Tibial artery (tissue), 4 donors: ENCODE results near the gene FBXL17.

Experiments used
- DNase-seq, 2 donors: peaks; one replicate each; pipeline ENCODE4 v3.0.0-alpha.2; 2019
- H3K27ac ChIP-seq, 2 donors: fragments of 200-600 bp; sonication (generic) in 1 of 2; 1 replicate in 1 of 2; 2 replicates in 1 of 2; pipeline ENCODE4 v1.5.1; 2018 to 2019; ENCODE audit warnings: mild to moderate bottlenecking in 1 of 2
- H3K27me3 ChIP-seq, 2 donors: fragments of 200-600 bp; sonication (generic) in 1 of 2; one replicate each; pipeline versions ENCODE4 v1.5.1 to v1.6.0; 2016 to 2019
- H3K36me3 ChIP-seq, 3 donors: fragments of 200-600 bp; sonication (generic) in 2 of 3; one replicate each; pipeline ENCODE4 v1.5.1; 2016 to 2019; ENCODE audit warnings: mild to moderate bottlenecking in 2 of 3
- H3K4me1 ChIP-seq, 4 donors: fragments of 200-600 bp; sonication (generic) in 2 of 4; 1 replicate in 3 of 4; 2 replicates in 1 of 4; pipeline ENCODE4 v1.5.1; 2016 to 2019
- H3K4me3 ChIP-seq, 2 donors: fragments of 200-600 bp; sonication (generic) in 1 of 2; 1 replicate in 1 of 2; 2 replicates in 1 of 2; pipeline ENCODE4 v1.5.1; 2018 to 2019; ENCODE audit warnings: mild to moderate bottlenecking in 2 of 2
- H3K9me3 ChIP-seq, 3 donors: fragments of 200-600 bp; sonication (generic) in 1 of 3; one replicate each; pipeline ENCODE4 v1.5.1; 2016 to 2019
- intact Hi-C: fragments of 100-400 bp; cut with DNase I; formaldehyde crosslinking; loops from one replicate; pipeline ENCODE4 v1.15.0; 2023; ENCODE audit warnings: low total_unique reads
- TF ChIP-seq, protein P1 (sequence below), 2 experiments: fragments of 200-600 bp in 1 of 2; fragments of 450-650 bp in 1 of 2; IDR thresholded peaks; one replicate each; pipeline ENCODE4 v1.5.1; 2017 to 2019; ENCODE audit warnings: antibody characterized with exemption in 2 of 2, mild to moderate bottlenecking in 1 of 2, moderate library complexity in 1 of 2

FBXL17 gene

DNA sequence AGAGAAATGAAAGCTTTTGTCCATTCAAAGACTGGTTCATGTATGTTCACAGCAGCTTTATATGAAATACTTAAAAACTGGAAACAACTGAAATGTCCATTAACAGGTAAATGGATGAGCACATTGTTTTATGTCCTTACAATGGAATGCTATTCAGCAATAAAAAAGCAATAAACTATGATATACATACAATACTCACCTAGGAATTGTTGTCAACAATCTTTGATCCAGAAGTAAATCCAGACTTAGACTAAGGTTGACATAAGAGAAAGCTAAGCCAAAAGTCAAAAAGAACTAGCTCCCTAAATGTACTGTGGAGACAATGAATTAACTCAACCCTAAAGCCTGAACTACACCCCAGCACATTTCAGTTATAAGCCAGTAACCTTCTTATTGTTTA is 54.9 kb downstream of the FBXL17 start:
- no peak overlapping the region for H3K4me3 ChIP-seq
- H3K9me3 ChIP-seq: no peaks in the 10 kb centered on the region
- peaks cover 0 to 1% (median 0%) of the 10 kb centered on the region in 4 donors for H3K4me1 ChIP-seq
- H3K27ac ChIP-seq: no peak overlapping the region
- DNase-seq: no peak
- TF ChIP-seq, protein P1, sequence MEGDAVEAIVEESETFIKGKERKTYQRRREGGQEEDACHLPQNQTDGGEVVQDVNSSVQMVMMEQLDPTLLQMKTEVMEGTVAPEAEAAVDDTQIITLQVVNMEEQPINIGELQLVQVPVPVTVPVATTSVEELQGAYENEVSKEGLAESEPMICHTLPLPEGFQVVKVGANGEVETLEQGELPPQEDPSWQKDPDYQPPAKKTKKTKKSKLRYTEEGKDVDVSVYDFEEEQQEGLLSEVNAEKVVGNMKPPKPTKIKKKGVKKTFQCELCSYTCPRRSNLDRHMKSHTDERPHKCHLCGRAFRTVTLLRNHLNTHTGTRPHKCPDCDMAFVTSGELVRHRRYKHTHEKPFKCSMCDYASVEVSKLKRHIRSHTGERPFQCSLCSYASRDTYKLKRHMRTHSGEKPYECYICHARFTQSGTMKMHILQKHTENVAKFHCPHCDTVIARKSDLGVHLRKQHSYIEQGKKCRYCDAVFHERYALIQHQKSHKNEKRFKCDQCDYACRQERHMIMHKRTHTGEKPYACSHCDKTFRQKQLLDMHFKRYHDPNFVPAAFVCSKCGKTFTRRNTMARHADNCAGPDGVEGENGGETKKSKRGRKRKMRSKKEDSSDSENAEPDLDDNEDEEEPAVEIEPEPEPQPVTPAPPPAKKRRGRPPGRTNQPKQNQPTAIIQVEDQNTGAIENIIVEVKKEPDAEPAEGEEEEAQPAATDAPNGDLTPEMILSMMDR (IDR thresholded peaks at IDR 0.05): no peak
- H3K36me3 ChIP-seq: no peaks in the 10 kb centered on the region
- intact Hi-C loops: no loop called here
- H3K27me3 ChIP-seq: no peaks in the 10 kb centered on the region

GRCh38 chr5:108324886-108325285 is 57.0 kb downstream of the FBXL17 start:
- H3K4me3 ChIP-seq: no peak overlapping the region
- intact Hi-C loops: no loop called here
- H3K9me3 ChIP-seq: no peaks in the 10 kb centered on the region
- H3K27ac ChIP-seq: no peak overlapping the region
- peaks cover 0 to 13% (median 0%) of the 10 kb centered on the region in 4 donors for H3K4me1 ChIP-seq
- TF ChIP-seq, protein P1 (IDR thresholded peaks at IDR 0.05): no peak
- no peak for DNase-seq
- no peaks in the 10 kb centered on the region for H3K27me3 ChIP-seq
- no peaks in the 10 kb centered on the region for H3K36me3 ChIP-seq

DNA sequence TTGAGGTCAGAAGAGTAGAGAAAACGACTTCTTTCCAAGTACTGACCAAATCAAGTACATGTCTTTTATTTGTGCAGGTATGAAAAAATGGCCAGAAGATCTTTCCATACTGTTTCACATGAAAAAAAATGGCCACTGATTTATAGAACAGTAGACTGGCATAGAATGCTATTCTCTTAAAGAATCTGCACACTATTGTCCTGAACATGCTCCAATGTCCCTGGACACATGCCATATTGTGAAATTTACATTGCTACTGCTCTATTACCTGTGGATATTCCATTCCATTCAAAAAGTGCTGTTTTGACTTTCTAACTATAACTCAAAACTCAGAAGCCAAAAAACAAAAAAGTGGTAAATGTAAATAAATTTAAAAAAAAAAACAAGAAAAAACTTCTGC is 60.6 kb downstream of the FBXL17 start:
- no peak for DNase-seq
- intact Hi-C loops: no loop called here
- TF ChIP-seq, protein P1 (IDR thresholded peaks at IDR 0.05): no peak

DNA sequence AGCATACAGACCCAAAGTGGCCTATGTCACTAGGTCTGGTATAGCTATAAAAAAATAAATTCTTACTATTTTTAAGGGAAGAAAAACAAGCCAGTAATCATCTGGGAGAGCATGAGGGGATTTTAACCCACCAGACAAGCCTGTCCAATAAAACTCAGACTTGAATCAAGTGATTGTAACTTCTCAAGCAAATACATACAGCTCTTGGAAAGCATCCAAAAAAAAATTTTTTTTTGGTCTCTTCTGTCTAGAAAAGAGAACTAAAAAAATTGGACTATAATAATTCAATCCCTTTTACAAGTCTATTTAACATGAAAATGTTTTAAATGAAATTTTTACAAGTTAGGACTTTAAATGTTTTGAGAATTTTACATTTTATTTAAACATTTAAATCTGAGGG is 61.7 kb downstream of the FBXL17 start:
- DNase-seq: no peak
- intact Hi-C loops: no loop called here
- TF ChIP-seq, protein P1 (IDR thresholded peaks at IDR 0.05): no peak

More for the DNA sequence above, 60.6 kb downstream of the FBXL17 start:
- H3K36me3 ChIP-seq: no peaks in the 10 kb centered on the region
- no peaks in the 10 kb centered on the region for H3K9me3 ChIP-seq
- no peak overlapping the region for H3K27ac ChIP-seq
- H3K27me3 ChIP-seq: no peaks in the 10 kb centered on the region
- H3K4me1 ChIP-seq: peaks cover 0 to 16% (median 0%) of the 10 kb centered on the region in 4 donors
- no peak overlapping the region for H3K4me3 ChIP-seq

DNA sequence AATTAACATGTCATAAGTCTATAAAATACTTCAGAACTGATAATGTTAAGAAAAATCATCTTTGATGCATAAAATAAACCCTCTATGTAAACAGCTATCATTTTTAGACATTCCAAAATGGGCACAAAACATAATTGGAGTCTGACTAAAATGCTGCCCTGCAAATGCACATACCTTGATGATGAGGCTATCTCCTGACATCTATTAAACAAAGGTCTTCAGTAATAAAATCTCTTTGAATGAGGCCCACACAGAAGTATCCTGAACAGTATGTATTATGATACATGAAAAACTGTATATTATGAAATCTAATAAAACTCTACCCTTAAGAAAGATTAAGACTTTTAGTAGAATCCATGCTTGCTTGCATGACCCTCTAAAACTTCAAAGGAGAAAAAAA is 66.1 kb downstream of the FBXL17 start:
- Histone ChIP-seq H3K9me3 (no peaks in the 10 kb centered on the region), H3K27ac (no peak overlapping the region), H3K4me1 (peaks cover 0 to 11% (median 0%) of the 10 kb centered on the region in 4 donors), H3K36me3 (no peaks in the 10 kb centered on the region), H3K4me3 (no peak overlapping the region), H3K27me3 (no peaks in the 10 kb centered on the region)
- intact Hi-C loops: no loop called here
- DNase-seq: no peak
- TF ChIP-seq, protein P1 (IDR thresholded peaks at IDR 0.05): no peak

More for the DNA sequence above, 61.7 kb downstream of the FBXL17 start:
- Histone ChIP-seq H3K4me3 (no peak overlapping the region), H3K27me3 (no peaks in the 10 kb centered on the region), H3K4me1 (peaks cover 0 to 21% (median 0%) of the 10 kb centered on the region in 4 donors), H3K36me3 (no peaks in the 10 kb centered on the region), H3K27ac (no peak overlapping the region), H3K9me3 (no peaks in the 10 kb centered on the region)

- intact Hi-C loops: no loop called here
- TF ChIP-seq, protein P1 (IDR thresholded peaks at IDR 0.05): no peak
- no peaks in the 10 kb centered on the region for H3K27me3 ChIP-seq
- H3K36me3 ChIP-seq: no peaks in the 10 kb centered on the region
- H3K4me1 ChIP-seq: peaks cover 0 to 5% (median 0%) of the 10 kb centered on the region in 4 donors
- no peak overlapping the region for H3K4me3 ChIP-seq
- H3K9me3 ChIP-seq: no peaks in the 10 kb centered on the region
- no peak overlapping the region for H3K27ac ChIP-seq
- no peak for DNase-seq
Observed at GRCh38 chr5:108312258-108312657, 69.6 kb downstream of the FBXL17 start.
